Measurements from ENCODE around the gene JADE1. TPM values are rescaled to one million over a fixed set of nuclear protein-coding genes. Genes with fewer than 3 reads are reported as not detected.

The JADE1 gene
- total RNA-seq, 1 experiment from 2014 or later = 192 TPM

GRCh38 chr4:128840711-128841318, 31.3 kb downstream of the JADE1 start:
- peaks cover 51 to 90% (median 85%) of the 10 kb centered on the region in 3 experiments for H3K36me3 Mint-ChIP-seq (ENCODE audit: insufficient read depth in 1 of 3, low read depth in 3 of 3)
- H3K27me3 ChIP-seq (ENCODE audit: insufficient read depth, low read length) = no peaks in the 10 kb centered on the region
- no peaks in the 10 kb centered on the region for H3K9me3 ChIP-seq (ENCODE audit: control insufficient read depth, low read depth, low read length)
- H2AFZ ChIP-seq (ENCODE audit: low read length) = no peak overlapping the region
- H3K9me3 Mint-ChIP-seq = no peaks in the 10 kb centered on the region
- H3K9ac ChIP-seq (ENCODE audit: extremely low read depth, insufficient read length, low read length) = no peak overlapping the region
- H3K4me1 ChIP-seq (ENCODE audit: insufficient read depth, low read length) = peaks cover 11% of the 10 kb centered on the region
- no peaks in the 10 kb centered on the region for H4K20me1 ChIP-seq (ENCODE audit: control insufficient read depth, insufficient read depth, insufficient read length)
- peak overlapping the region in 2 of 3 experiments; percentile 62 to 72; a peak in 5 of 7 replicates for H3K27ac Mint-ChIP-seq
- no peak overlapping the region for H3K14ac ChIP-seq (ENCODE audit: insufficient read depth, low read length)
- H2AK5ac ChIP-seq (ENCODE audit: insufficient read length, low read length) = no peak overlapping the region
- no peak overlapping the region for H3K4me2 ChIP-seq (ENCODE audit: insufficient read depth, insufficient read length, low read length)
- H3K4ac ChIP-seq (ENCODE audit: low read depth, low read length) = no peak overlapping the region
- peaks cover 72% of the 10 kb centered on the region for H3K79me2 ChIP-seq (ENCODE audit: insufficient read depth, low read length)
- H3K23me2 ChIP-seq (ENCODE audit: insufficient read length, low read depth, low read length, poor library complexity, severe bottlenecking) = no peaks in the 10 kb centered on the region
- no peak overlapping the region for H3K27ac ChIP-seq (ENCODE audit: insufficient read length, low read depth, low read length)
- H4K91ac ChIP-seq (ENCODE audit: insufficient read length, low read depth, low read length) = no peak overlapping the region
- peaks cover 5% of the 10 kb centered on the region for H3K79me1 ChIP-seq (ENCODE audit: insufficient read depth, low read depth, low read length, poor library complexity, severe bottlenecking)
- no peak for DNase-seq
- no peak overlapping the region for H2BK120ac ChIP-seq (ENCODE audit: low read depth, low read length, poor library complexity, severe bottlenecking)
- peaks cover 68 to 69% of the 10 kb centered on the region in 2 experiments for H3K4me1 Mint-ChIP-seq
- no peak overlapping the region for H2BK5ac ChIP-seq (ENCODE audit: insufficient read length, low read length)
- no peak overlapping the region for H3K18ac ChIP-seq (ENCODE audit: insufficient read length, low read depth, low read length)
- no peak overlapping the region for H3T11ph ChIP-seq (ENCODE audit: low read length)
- no CpG with 5 or more reads among the region's 2 CpGs for WGBS (ENCODE audit: extremely low coverage, insufficient read length, low lambda C conversion rate)
- H2BK12ac ChIP-seq (ENCODE audit: insufficient read length, low read depth, low read length) = no peak overlapping the region
- no peak overlapping the region; a peak in 1 of 5 replicates for H3K4me3 Mint-ChIP-seq
- no peaks in the 10 kb centered on the region for H3K27me3 Mint-ChIP-seq (ENCODE audit: low read depth)
- peak; percentile 30; the same call in 2 of the 3 replicates for TF ChIP-seq CTCF (conservative IDR thresholded peaks at IDR 0.05)
- H2BK20ac ChIP-seq (ENCODE audit: low read depth, low read length, poor library complexity, severe bottlenecking) = no peak overlapping the region
- no peak overlapping the region for H2BK15ac ChIP-seq (ENCODE audit: low read depth, low read length)
- H3K23ac ChIP-seq (ENCODE audit: insufficient read length, low read depth, low read length) = no peak overlapping the region
- H3K56ac ChIP-seq (ENCODE audit: insufficient read length, low read depth, low read length) = no peak overlapping the region
- H4K5ac ChIP-seq (ENCODE audit: insufficient read length, low read depth, low read length) = no peak overlapping the region
- no peak overlapping the region for H4K8ac ChIP-seq (replicated peaks; ENCODE audit: insufficient read length, low read depth, low read length)

Measured in H9 (cell line).